SU-DHL-6 (cell line): ENCODE results near the gene CNN2.

Source experiments
- H2AFZ ChIP-seq: fragments of 200-600 bp; sonication (generic); 2 replicates; pipeline ENCODE4 v1.6.1; 2014; ENCODE audit warnings: low read depth, mild to moderate bottlenecking, moderate library complexity, mixed read lengths, antibody characterized with exemption, low read length; ENCODE audit not compliant: severe bottlenecking
- H3F3A ChIP-seq: fragments of 200-600 bp; shearing (Covaris generic); 2 replicates; pipeline ENCODE4 v1.6.0; 2016; ENCODE audit warnings: antibody characterized with exemption, mild to moderate bottlenecking; ENCODE audit not compliant: insufficient read depth
- H3K27ac ChIP-seq: fragments of 200-600 bp; sonication (generic); 2 replicates; pipeline ENCODE4 v1.5.1; 2016; ENCODE audit warnings: low read depth, mild to moderate bottlenecking, low read length, moderate library complexity, mixed read lengths
- H3K27me3 ChIP-seq: fragments of 200-600 bp; sonication (generic), shearing (Covaris generic); 2 replicates; pipeline ENCODE4 v1.6.0; 2014; ENCODE audit warnings: mild to moderate bottlenecking, low read length
- H3K36me3 ChIP-seq: fragments of 200-600 bp; sonication (generic); 2 replicates; pipeline ENCODE4 v1.6.1; 2014; ENCODE audit warnings: mild to moderate bottlenecking, low read length, mixed read lengths
- H3K4me2 ChIP-seq: fragments of 300-600, 200-600 bp; shearing (Covaris generic), sonication (generic); 2 replicates; pipeline ENCODE4 v1.6.0; 2014; ENCODE audit warnings: low read length, low read depth, mild to moderate bottlenecking; ENCODE audit not compliant: poor library complexity, severe bottlenecking
- H3K4me3 ChIP-seq: fragments of 200-600 bp; sonication (generic); 2 replicates; pipeline ENCODE4 v1.5.1; 2014; ENCODE audit warnings: antibody characterized with exemption, low read length, mild to moderate bottlenecking, mixed read lengths; ENCODE audit not compliant: insufficient read depth, poor library complexity, severe bottlenecking
- H3K79me2 ChIP-seq: fragments of 200-600 bp; sonication (generic); 2 replicates; pipeline ENCODE4 v1.6.1; 2014; ENCODE audit warnings: mild to moderate bottlenecking, low read length, moderate library complexity; ENCODE audit not compliant: insufficient read depth
- H3K9ac ChIP-seq: fragments of 200-600 bp; sonication (generic); 2 replicates; pipeline ENCODE4 v1.7.0; 2014; ENCODE audit warnings: mild to moderate bottlenecking, low read length
- H3K9me2 ChIP-seq: fragments of 200-600 bp; sonication (generic); replicated peaks from 2 replicates; pipeline ENCODE4 v1.6.1; 2014; ENCODE audit warnings: low read length; ENCODE audit not compliant: insufficient read depth
- H3K9me3 ChIP-seq: fragments of 200-600 bp; sonication (generic); 2 replicates; pipeline ENCODE4 v1.6.1; 2014; ENCODE audit warnings: low read length, mixed read lengths; ENCODE audit not compliant: insufficient read depth
- H4K20me1 ChIP-seq: fragments of 200-600 bp; sonication (generic); 2 replicates; pipeline ENCODE4 v1.6.1; 2014; ENCODE audit warnings: low read depth, mild to moderate bottlenecking, antibody characterized with exemption, low read length, moderate library complexity, mixed read lengths
- EZH2phosphoT487 ChIP-seq: fragments of 200-600 bp; sonication (generic), shearing (Covaris generic); conservative IDR thresholded peaks from 2 replicates; pipeline ENCODE4 v1.6.1; 2018; ENCODE audit warnings: mild to moderate bottlenecking, antibody characterized with exemption, low read length, moderate library complexity, mixed read lengths
- TF ChIP-seq, protein P1 (sequence below): fragments of 200-600 bp; sonication (generic); IDR thresholded peaks from one replicate; pipeline ENCODE4 v1.5.1; 2017; ENCODE audit warnings: antibody characterized with exemption, mild to moderate bottlenecking, low read length, moderate library complexity; ENCODE audit not compliant: insufficient read depth, poor library complexity, severe bottlenecking

Gene CNN2

DNA sequence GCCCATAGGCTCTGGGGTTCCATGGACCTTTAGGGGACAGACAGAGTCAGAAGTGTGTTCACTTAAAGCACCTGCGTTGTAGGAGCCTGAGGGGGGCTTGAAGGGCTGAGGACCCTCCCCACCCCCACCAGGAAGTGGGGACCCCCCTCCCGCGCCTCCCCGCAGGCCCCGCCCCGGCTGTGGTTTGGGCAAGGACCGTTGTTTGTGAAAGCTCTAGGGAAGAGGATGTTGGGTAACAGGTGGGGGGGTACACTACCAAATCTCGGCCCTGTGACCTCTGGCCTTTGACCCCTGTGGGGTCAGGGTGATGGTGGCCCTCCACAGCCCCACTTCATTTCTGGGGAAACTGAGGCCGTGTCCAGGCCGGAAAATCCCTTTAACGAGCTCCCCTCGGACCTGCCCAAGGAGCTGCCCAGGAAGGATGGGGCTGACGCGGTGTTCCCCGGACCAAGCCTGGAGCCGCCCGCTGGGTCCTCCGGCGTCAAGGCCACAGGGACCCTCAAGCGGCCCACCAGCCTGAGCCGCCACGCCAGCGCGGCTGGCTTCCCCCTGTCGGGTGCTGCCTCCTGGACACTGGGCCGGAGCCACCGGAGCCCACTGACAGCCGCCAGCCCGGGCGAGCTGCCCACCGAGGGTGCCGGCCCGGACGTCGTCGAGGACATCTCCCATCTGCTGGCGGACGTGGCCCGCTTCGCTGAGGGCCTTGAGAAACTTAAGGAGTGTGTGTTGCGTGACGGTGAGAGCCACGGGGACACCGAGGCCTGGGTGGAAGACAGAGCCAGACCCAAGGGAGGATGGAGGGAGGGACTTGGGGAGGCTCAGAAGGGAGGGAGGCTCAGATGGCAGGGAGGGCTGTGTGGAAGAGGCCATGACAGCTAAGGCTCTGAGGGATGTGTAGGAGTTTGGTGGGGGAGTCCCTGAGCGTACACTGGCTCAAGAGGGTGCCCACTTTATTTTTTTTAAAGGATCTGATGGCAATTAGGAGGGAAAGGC, 41.9 kb downstream of the CNN2 start:
- Histone ChIP-seq H3K79me2 (peaks cover 21% of the 10 kb centered on the region), H3K36me3 (no peaks in the 10 kb centered on the region), H3K27me3 (no peaks in the 10 kb centered on the region), H3K27ac (peak overlapping the region; percentile 89), H2AFZ (no peak overlapping the region), H3F3A (peaks cover 40% of the 10 kb centered on the region), H3K9ac (peak overlapping the region; percentile 96), H4K20me1 (no peaks in the 10 kb centered on the region), H3K4me3 (peak overlapping the region; percentile 88), H3K9me3 (no peaks in the 10 kb centered on the region), H3K9me2 (no peaks in the 10 kb centered on the region), H3K4me2 (peak overlapping the region; percentile 74)
- TF ChIP-seq EZH2phosphoT487: no peak
- TF ChIP-seq, protein P1, sequence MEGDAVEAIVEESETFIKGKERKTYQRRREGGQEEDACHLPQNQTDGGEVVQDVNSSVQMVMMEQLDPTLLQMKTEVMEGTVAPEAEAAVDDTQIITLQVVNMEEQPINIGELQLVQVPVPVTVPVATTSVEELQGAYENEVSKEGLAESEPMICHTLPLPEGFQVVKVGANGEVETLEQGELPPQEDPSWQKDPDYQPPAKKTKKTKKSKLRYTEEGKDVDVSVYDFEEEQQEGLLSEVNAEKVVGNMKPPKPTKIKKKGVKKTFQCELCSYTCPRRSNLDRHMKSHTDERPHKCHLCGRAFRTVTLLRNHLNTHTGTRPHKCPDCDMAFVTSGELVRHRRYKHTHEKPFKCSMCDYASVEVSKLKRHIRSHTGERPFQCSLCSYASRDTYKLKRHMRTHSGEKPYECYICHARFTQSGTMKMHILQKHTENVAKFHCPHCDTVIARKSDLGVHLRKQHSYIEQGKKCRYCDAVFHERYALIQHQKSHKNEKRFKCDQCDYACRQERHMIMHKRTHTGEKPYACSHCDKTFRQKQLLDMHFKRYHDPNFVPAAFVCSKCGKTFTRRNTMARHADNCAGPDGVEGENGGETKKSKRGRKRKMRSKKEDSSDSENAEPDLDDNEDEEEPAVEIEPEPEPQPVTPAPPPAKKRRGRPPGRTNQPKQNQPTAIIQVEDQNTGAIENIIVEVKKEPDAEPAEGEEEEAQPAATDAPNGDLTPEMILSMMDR: no peak

DNA sequence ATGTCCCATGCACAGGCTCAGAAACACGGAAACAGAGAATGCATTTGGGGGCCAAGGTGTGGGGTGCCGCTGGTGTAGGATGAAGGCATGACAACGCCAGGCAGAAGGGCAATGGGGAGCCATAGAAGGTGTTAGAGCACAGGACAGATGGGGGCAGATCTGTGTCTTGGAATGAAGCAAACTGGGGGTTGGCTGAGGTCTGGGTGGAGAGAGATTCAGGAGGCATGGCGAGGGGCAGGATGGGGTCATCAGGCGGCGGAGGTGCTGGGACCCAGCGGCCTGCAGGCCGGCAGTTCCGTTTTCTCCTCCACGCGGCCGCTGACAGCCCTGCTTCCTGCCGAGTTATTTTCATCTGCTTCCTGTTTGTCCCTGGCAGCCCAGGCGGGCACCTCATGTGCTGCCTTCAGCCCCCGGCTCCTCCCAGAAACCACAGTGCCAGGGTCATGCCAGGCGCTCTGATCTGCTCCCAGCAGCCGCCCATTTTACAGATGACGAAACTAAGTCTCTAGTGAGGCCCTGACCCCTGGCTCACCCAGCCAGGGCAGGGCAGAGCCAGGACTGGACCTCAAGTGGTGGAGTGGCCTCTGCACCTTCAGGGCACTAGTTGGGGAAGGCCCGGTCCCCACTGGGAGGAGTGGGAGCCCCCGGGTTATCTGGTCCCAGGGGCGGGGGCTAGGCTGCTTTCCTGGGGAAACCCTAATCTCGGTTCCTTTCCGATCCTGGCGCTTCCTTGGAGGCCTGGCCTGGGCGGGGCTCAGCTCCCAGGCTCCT, 42.8 kb downstream of the CNN2 start:
- peak overlapping the region; percentile 96 for H3K9ac ChIP-seq
- no peaks in the 10 kb centered on the region for H4K20me1 ChIP-seq
- peak overlapping the region; percentile 88 for H3K4me3 ChIP-seq
- H3K9me3 ChIP-seq: no peaks in the 10 kb centered on the region
- peak overlapping the region; percentile 74 for H3K4me2 ChIP-seq
- peaks cover 21% of the 10 kb centered on the region for H3K79me2 ChIP-seq
- no peak for TF ChIP-seq EZH2phosphoT487
- TF ChIP-seq, protein P1: no peak
- no peaks in the 10 kb centered on the region for H3K36me3 ChIP-seq
- no peak overlapping the region for H2AFZ ChIP-seq
- H3K9me2 ChIP-seq: no peaks in the 10 kb centered on the region
- H3K27ac ChIP-seq: peak overlapping the region; percentile 89
- H3F3A ChIP-seq: peaks cover 42% of the 10 kb centered on the region
- H3K27me3 ChIP-seq: no peaks in the 10 kb centered on the region

DNA sequence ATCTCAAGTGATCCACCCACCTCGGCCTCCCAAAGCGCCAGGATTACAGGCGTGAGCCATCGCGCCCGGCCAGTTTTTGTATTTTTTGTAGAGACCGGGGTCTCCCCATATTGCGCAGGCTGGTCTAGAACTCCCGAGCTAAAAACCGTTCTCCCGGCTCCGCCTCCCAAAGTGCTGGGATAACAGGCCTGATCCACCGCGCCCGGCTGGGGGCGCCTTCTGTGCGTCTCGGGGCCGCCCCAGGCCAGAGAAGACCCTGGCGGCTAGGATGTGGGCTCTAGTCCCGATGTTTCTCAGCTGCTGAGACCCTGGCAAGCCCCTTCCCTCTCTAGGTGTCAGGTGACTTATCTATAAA, 44.1 kb downstream of the CNN2 start:
- H3K36me3 ChIP-seq: no peaks in the 10 kb centered on the region; the same call in 1 of the 2 replicates
- H3K9ac ChIP-seq: no peak overlapping the region

More for the DNA sequence above, 44.1 kb downstream of the CNN2 start:
- Histone ChIP-seq H3K9me3 (no peaks in the 10 kb centered on the region), H3K79me2 (peaks cover 21% of the 10 kb centered on the region), H3F3A (peaks cover 43% of the 10 kb centered on the region), H3K4me2 (no peak overlapping the region), H3K27me3 (no peaks in the 10 kb centered on the region), H3K4me3 (no peak overlapping the region), H2AFZ (no peak overlapping the region), H4K20me1 (no peaks in the 10 kb centered on the region), H3K9me2 (no peaks in the 10 kb centered on the region), H3K27ac (no peak overlapping the region)
- TF ChIP-seq EZH2phosphoT487: no peak
- TF ChIP-seq, protein P1: no peak
